ENCODE data around the gene MC2R. TPM values are rescaled to one million over a fixed set of nuclear protein-coding genes. Genes with fewer than 3 reads are reported as not detected.

The MC2R gene
- total RNA-seq, 6 experiments from 2014 or later, result not detected

DNA sequence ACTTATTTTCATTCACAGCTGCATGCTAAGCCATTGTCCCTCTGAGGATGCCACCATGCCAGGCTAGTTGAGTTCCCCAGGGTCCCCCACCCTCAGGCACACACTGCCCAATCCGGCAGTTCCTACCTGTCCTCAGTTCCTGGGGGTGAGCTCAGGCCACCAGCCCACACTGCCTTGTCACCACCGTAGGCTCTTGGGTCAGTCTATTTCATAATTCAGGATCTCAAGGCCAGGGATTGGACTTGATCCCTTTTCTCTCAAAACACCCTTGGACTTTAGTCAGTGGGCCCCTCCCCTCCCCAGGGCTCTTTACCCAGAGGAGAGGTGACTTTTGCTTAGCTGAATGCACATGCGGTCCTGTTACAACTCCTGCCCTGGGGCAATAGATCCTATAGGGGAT is 18.7 kb upstream of the MC2R start:
- peaks cover 12% of the 10 kb centered on the region for H3K36me3 Mint-ChIP-seq (ENCODE audit: low read depth)
- TF ChIP-seq CTCF (IDR thresholded peaks at IDR 0.05), result no peak

GRCh38 chr18:13932285-13933025 is 17.1 kb upstream of the MC2R start:
- H3K4me3 Mint-ChIP-seq, result no peak overlapping the region
- DNase-seq, result no peak
- peaks cover 73% of the 10 kb centered on the region for H3K9me3 Mint-ChIP-seq

More for the DNA sequence above, 18.7 kb upstream of the MC2R start:
- no peaks in the 10 kb centered on the region; the same call in 1 of the 2 replicates for H3K27me3 Mint-ChIP-seq (ENCODE audit: insufficient read depth)
- H3K4me3 Mint-ChIP-seq, result no peak overlapping the region
- DNase-seq, result no peak
- no peaks in the 10 kb centered on the region for H3K4me1 Mint-ChIP-seq (ENCODE audit: low read depth)
- H3K27ac Mint-ChIP-seq, result no peak overlapping the region
- peaks cover 74% of the 10 kb centered on the region for H3K9me3 Mint-ChIP-seq

DNA sequence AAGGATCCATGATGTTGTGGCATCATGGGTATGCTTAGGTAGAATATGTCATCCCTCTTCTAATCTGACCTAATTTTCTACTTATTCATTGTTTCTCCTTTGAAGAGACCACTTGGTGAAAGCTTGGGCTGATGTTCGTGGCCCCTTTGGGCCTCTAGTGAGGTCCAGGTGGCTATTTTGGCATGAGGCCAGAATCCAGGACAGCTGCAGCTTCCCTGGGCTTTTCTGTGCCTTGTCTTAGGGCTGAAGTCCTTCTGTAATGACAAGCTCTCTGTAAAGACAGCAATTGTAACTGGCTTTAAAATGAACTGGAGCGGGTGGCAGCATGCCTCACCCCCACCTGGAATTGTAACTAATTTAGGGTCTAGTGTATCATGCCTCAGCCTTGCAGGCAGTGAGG is 15.6 kb upstream of the MC2R start:
- DNase-seq, result no peak
- H3K9me3 Mint-ChIP-seq, result peaks cover 83% of the 10 kb centered on the region
- no peak for TF ChIP-seq CTCF (IDR thresholded peaks at IDR 0.05)
- H3K27me3 Mint-ChIP-seq (ENCODE audit: insufficient read depth), result no peaks in the 10 kb centered on the region; the same call in 1 of the 2 replicates
- H3K27ac Mint-ChIP-seq, result no peak overlapping the region
- H3K4me3 Mint-ChIP-seq, result no peak overlapping the region
- H3K36me3 Mint-ChIP-seq (ENCODE audit: low read depth), result peaks cover 6% of the 10 kb centered on the region; the same call in 1 of the 2 replicates
- no peaks in the 10 kb centered on the region for H3K4me1 Mint-ChIP-seq (ENCODE audit: low read depth)

More at GRCh38 chr18:13932285-13933025, 17.1 kb upstream of the MC2R start:
- peaks cover 6% of the 10 kb centered on the region; the same call in 1 of the 2 replicates for H3K36me3 Mint-ChIP-seq (ENCODE audit: low read depth)
- no peaks in the 10 kb centered on the region; the same call in 1 of the 2 replicates for H3K27me3 Mint-ChIP-seq (ENCODE audit: insufficient read depth)
- TF ChIP-seq CTCF (IDR thresholded peaks at IDR 0.05), result no peak
- H3K4me1 Mint-ChIP-seq (ENCODE audit: low read depth), result no peaks in the 10 kb centered on the region
- no peak overlapping the region for H3K27ac Mint-ChIP-seq

GRCh38 chr18:13923221-13923620 is 7.9 kb upstream of the MC2R start:
- no peak for TF ChIP-seq CTCF (IDR thresholded peaks at IDR 0.05)
- Mint-ChIP-seq H3K4me1 (ENCODE audit: low read depth) (no peaks in the 10 kb centered on the region), H3K27ac (no peak overlapping the region), H3K4me3 (no peak overlapping the region), H3K9me3 (peaks cover 51% of the 10 kb centered on the region), H3K36me3 (ENCODE audit: low read depth) (0 out of 2 replicates have a peak, but pooled peaks cover 4% of the 10 kb centered on the region), H3K27me3 (ENCODE audit: insufficient read depth) (no peaks in the 10 kb centered on the region; the same call in 1 of the 2 replicates)
- no peak for DNase-seq

GRCh38 chr18:13918898-13919297 is 3.6 kb upstream of the MC2R start:
- no peak for TF ChIP-seq CTCF (IDR thresholded peaks at IDR 0.05)
- H3K9me3 Mint-ChIP-seq, result peaks cover 31% of the 10 kb centered on the region
- no peaks in the 10 kb centered on the region for H3K4me1 Mint-ChIP-seq (ENCODE audit: low read depth)
- no peak for DNase-seq
- no peaks in the 10 kb centered on the region for H3K36me3 Mint-ChIP-seq (ENCODE audit: low read depth)
- no peaks in the 10 kb centered on the region; the same call in 1 of the 2 replicates for H3K27me3 Mint-ChIP-seq (ENCODE audit: insufficient read depth)
- no peak overlapping the region for H3K4me3 Mint-ChIP-seq
- no peak overlapping the region for H3K27ac Mint-ChIP-seq
